Measurements from ENCODE around the gene TMED7. TPM values are rescaled to one million over a fixed set of nuclear protein-coding genes. Genes with fewer than 3 reads are reported as not detected.

The TMED7 gene
- total RNA-seq, 1 donor from 2014 or later, result 66.6 TPM

Other genes starting within 250 kb of the TMED7 start
- gene FEM1C, start 81.3 kb downstream of the TMED7 start, total RNA-seq, result 46.9 TPM
- 3.3 TPM for gene TICAM2, start 23.6 kb downstream of the TMED7 start, total RNA-seq
- gene CDO1, start 190.6 kb upstream of the TMED7 start, total RNA-seq, result 12.2 TPM
- gene ATG12, start 215.5 kb upstream of the TMED7 start, total RNA-seq, result 23.5 TPM
- gene AP3S1, start 215.9 kb upstream of the TMED7 start, total RNA-seq, result 61.9 TPM